Esophagus squamous epithelium (tissue), 5 donors: Measurements from ENCODE around the gene GAK. TPM values are rescaled to one million over a fixed set of nuclear protein-coding genes. Genes with fewer than 3 reads are reported as not detected.

Experiments
- DNase-seq: peaks from one replicate; lab custom pipeline; 2025; lab: John Stamatoyannopoulos, UW
- H3K27ac ChIP-seq, 4 donors: fragments of 200-600 bp; sonication (generic); one replicate each; pipeline ENCODE4 v1.5.1; 2016 to 2019; ENCODE audit warnings: mild to moderate bottlenecking in 1 of 4
- H3K27me3 ChIP-seq, 4 donors: fragments of 200-600 bp; sonication (generic); 1 replicate in 3 of 4; 2 replicates in 1 of 4; pipeline versions ENCODE4 v1.5.1 to v1.6.0; 2017 to 2021; ENCODE audit warnings: antibody characterized with exemption in 1 of 4
- H3K36me3 ChIP-seq, 3 donors: fragments of 200-600 bp; sonication (generic); one replicate each; pipeline ENCODE4 v1.5.1; 2016 to 2019
- H3K4me1 ChIP-seq, 3 donors: fragments of 200-600 bp; sonication (generic); one replicate each; pipeline ENCODE4 v1.5.1; 2017 to 2019
- H3K4me3 ChIP-seq, 4 donors: fragments of 200-600 bp; sonication (generic); 1 replicate in 3 of 4; 2 replicates in 1 of 4; pipeline ENCODE4 v1.5.1; 2016 to 2019; ENCODE audit warnings: mild to moderate bottlenecking in 2 of 4, moderate library complexity in 1 of 4
- H3K9me3 ChIP-seq, 3 donors: fragments of 200-600 bp; sonication (generic); one replicate each; pipeline ENCODE4 v1.5.1; 2016 to 2019
- CTCF ChIP-seq, 6 experiments: fragments of 450-650 bp in 4 of 6; fragments of 200-600 bp in 2 of 6; sonication (generic) in 2 of 6; IDR thresholded peaks; one replicate each; pipeline ENCODE4 v1.5.1; 2016 to 2019; ENCODE audit warnings: antibody characterized with exemption in 6 of 6, mild to moderate bottlenecking in 4 of 6, moderate library complexity in 4 of 6
- POLR2A ChIP-seq, 4 donors: fragments of 450-650 bp; IDR thresholded peaks; one replicate each; pipeline ENCODE4 v1.6.1; 2017; ENCODE audit warnings: antibody characterized with exemption in 4 of 4, mild to moderate bottlenecking in 4 of 4, moderate library complexity in 3 of 4
- WGBS, 2 donors: methylation state at CpG; one replicate each; pipeline ENCODE4 v1.1.5; 2018; 5-methylcytosine and 5-hydroxymethylcytosine counted together
- intact Hi-C: fragments of 100-400 bp; cut with DNase I; formaldehyde crosslinking; loops from one replicate; pipeline ENCODE4 v1.15.0; 2022
- total RNA-seq, 4 donors: library from RNA; depleted of rRNA; stranded (reverse); fragments of >200 nt; gene quantifications; one replicate each; pipeline ENCODE4 v1.1.0, GENCODE V29; 2016
- donor health status: DM: yes; HTN: yes; CAD: no.

The GAK gene
- total RNA-seq, 4 donors from 2014 or later, result 70.6 to 97.8 (median 80.7) TPM

- intact Hi-C loops, result no loop called here
- no peak overlapping the region for H3K27ac ChIP-seq
- H3K27me3 ChIP-seq, result no peaks in the 10 kb centered on the region
- no peak overlapping the region for H3K4me3 ChIP-seq
- WGBS, 2 donors, result 86 to 91% methylated on average over 7 to 12 of the region's 28 CpGs
- no peaks in the 10 kb centered on the region for H3K9me3 ChIP-seq
- no peak for TF ChIP-seq CTCF (IDR thresholded peaks at IDR 0.05)
- no peak for TF ChIP-seq POLR2A (IDR thresholded peaks at IDR 0.05)
- no peak for DNase-seq
- H3K4me1 ChIP-seq, result no peaks in the 10 kb centered on the region
- peaks cover 3 to 98% (median 27%) of the 10 kb centered on the region in 3 donors for H3K36me3 ChIP-seq
Observed at GRCh38 chr4:901192-901910, 30.8 kb downstream of the GAK start.

GRCh38 chr4:900721-901120 is 31.4 kb downstream of the GAK start:
- no peaks in the 10 kb centered on the region for H3K9me3 ChIP-seq
- H3K4me1 ChIP-seq, result no peaks in the 10 kb centered on the region
- TF ChIP-seq CTCF (IDR thresholded peaks at IDR 0.05) (no peak), POLR2A (IDR thresholded peaks at IDR 0.05) (no peak)
- H3K27me3 ChIP-seq, result no peaks in the 10 kb centered on the region
- no peak for DNase-seq
- 92 to 94% methylated on average over 5 to 6 of the region's 6 CpGs for WGBS, 2 donors
- H3K36me3 ChIP-seq, result peaks cover 8 to 98% (median 27%) of the 10 kb centered on the region in 3 donors
- H3K27ac ChIP-seq, result no peak overlapping the region
- H3K4me3 ChIP-seq, result no peak overlapping the region
- intact Hi-C loops, result no loop called here

- no peak for TF ChIP-seq POLR2A (IDR thresholded peaks at IDR 0.05)
- no peak for TF ChIP-seq CTCF (IDR thresholded peaks at IDR 0.05)
- Histone ChIP-seq H3K36me3 (peaks cover 11 to 99% (median 27%) of the 10 kb centered on the region in 3 donors), H3K4me3 (no peak overlapping the region), H3K9me3 (no peaks in the 10 kb centered on the region), H3K4me1 (no peaks in the 10 kb centered on the region), H3K27me3 (no peaks in the 10 kb centered on the region), H3K27ac (no peak overlapping the region)
- intact Hi-C loops, result no loop called here
- WGBS, 2 donors, result 90 to 91% methylated on average over 2 to 16 of the region's 26 CpGs
- DNase-seq, result no peak
Observed at GRCh38 chr4:900073-900472, 32.0 kb downstream of the GAK start.

DNA sequence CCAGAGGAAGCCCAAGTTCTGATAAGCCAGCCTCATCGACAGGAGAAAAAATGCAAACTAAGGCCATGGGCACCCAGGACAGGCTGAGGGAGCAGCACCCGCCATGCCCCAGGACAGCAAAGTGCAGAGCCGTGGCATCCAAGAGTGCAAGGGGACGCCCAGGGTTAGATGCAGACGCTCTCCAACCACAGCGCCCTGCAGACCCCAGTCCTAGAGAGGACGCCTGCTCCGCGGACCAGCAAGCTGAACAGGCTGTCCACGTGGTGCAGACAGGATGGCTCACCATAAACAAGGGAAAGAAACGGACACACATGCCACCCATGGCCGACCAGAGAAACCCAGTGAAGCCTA is 32.6 kb downstream of the GAK start:
- Histone ChIP-seq H3K9me3 (no peaks in the 10 kb centered on the region), H3K27ac (no peak overlapping the region), H3K27me3 (no peaks in the 10 kb centered on the region), H3K4me1 (no peaks in the 10 kb centered on the region), H3K36me3 (peaks cover 11 to 99% (median 24%) of the 10 kb centered on the region in 3 donors), H3K4me3 (no peak overlapping the region)
- TF ChIP-seq CTCF (IDR thresholded peaks at IDR 0.05) (no peak), POLR2A (IDR thresholded peaks at IDR 0.05) (no peak)
- intact Hi-C loops, result no loop called here
- WGBS, 2 donors, result 81 to 91% methylated on average over 9 to 12 of the region's 12 CpGs
- DNase-seq, result no peak

GRCh38 chr4:898869-899555 is 33.1 kb downstream of the GAK start:
- Histone ChIP-seq H3K36me3 (peaks cover 11 to 99% (median 26%) of the 10 kb centered on the region in 3 donors), H3K27me3 (no peaks in the 10 kb centered on the region), H3K4me3 (no peak overlapping the region), H3K4me1 (no peaks in the 10 kb centered on the region), H3K9me3 (no peaks in the 10 kb centered on the region), H3K27ac (no peak overlapping the region)
- intact Hi-C loops, result no loop called here
- WGBS, 2 donors, result 92 to 97% methylated on average over 8 to 20 of the region's 27 CpGs
- no peak for DNase-seq
- no peak for TF ChIP-seq CTCF (IDR thresholded peaks at IDR 0.05)
- TF ChIP-seq POLR2A (IDR thresholded peaks at IDR 0.05), result no peak
